Ovary (tissue), 9 donors: ENCODE data around the gene KRTAP10-12. TPM values are rescaled to one million over a fixed set of nuclear protein-coding genes. Genes with fewer than 3 reads are reported as not detected.

Source experiments
- DNase-seq, 5 donors: peaks; one replicate each; pipeline ENCODE4 v3.0.0-alpha.2; 2019 to 2020
- H3K27ac ChIP-seq, 2 donors: fragments of 200-600 bp; one replicate each; pipeline versions ENCODE4 v1.5.1 to v1.8.0; 2019 to 2022
- H3K27me3 ChIP-seq: fragments of 200-600 bp; one replicate; pipeline ENCODE4 v1.8.0; 2022
- H3K36me3 ChIP-seq: fragments of 200-600 bp; sonication (generic); one replicate; pipeline ENCODE4 v1.5.1; 2019
- H3K4me1 ChIP-seq: one replicate; pipeline ENCODE4 v1.8.1; 2013; ENCODE audit warnings: mild to moderate bottlenecking, moderate library complexity; ENCODE audit not compliant: insufficient read depth
- H3K4me3 ChIP-seq: fragments of 200-600 bp; sonication (generic); one replicate; pipeline ENCODE4 v1.5.1; 2017
- H3K9me3 ChIP-seq, 2 donors: fragments of 200-600 bp in 1 of 2; sonication (generic) in 1 of 2; one replicate each; pipeline versions ENCODE4 v1.5.1 to v1.8.1; 2013 to 2019; ENCODE audit warnings: mild to moderate bottlenecking in 1 of 2, moderate library complexity in 1 of 2
- EP300 ChIP-seq: sonication (generic); formaldehyde crosslinking; IDR thresholded peaks from one replicate; pipeline ENCODE4 v1.6.1; 2017; ENCODE audit warnings: antibody characterized with exemption
- POLR2A ChIP-seq: fragments of 450-650 bp; IDR thresholded peaks from one replicate; pipeline ENCODE4 v1.6.1; 2017; ENCODE audit warnings: antibody characterized with exemption, mild to moderate bottlenecking, moderate library complexity
- WGBS, 3 donors: extraction: QIAGEN DNeasy Blood & Tissue Kit in 1 of 3; methylation state at CpG; one replicate each; pipeline versions ENCODE4 v1.1.5 to v1.1.7; 2013 to 2017; 5-methylcytosine and 5-hydroxymethylcytosine counted together
- intact Hi-C, 4 donors: fragments of 100-400 bp; cut with DNase I; formaldehyde crosslinking; loops; one replicate each; pipeline versions ENCODE4 v1.11.0 to v1.15.1; 2022 to 2023
- polyA plus RNA-seq, 2 donors: library from polyadenylated mRNA; stranded (reverse); fragments of 200-250 nt in 1 of 2; fragments of 350-450 nt in 1 of 2; fragmentation: Illumina TruSeq in 1 of 2; extraction: RNeasy Lipid Tissue Mini Kit (QIAGEN cat#74804) in 1 of 2; gene quantifications; one replicate each; pipeline ENCODE4 v1.2.3, GENCODE V29; 2013 to 2014
- total RNA-seq, 7 donors: library from RNA; depleted of rRNA in 2 of 7; stranded (reverse); fragments of >200 nt in 2 of 7; fragmentation: NEBNext Ultra II Directional in 3 of 7; extraction: Animal tissue kit (Norgen Biotek cat#: 25700) in 3 of 7; gene quantifications; one replicate each; pipeline versions ENCODE4 v1.1.0 to v1.2.4, GENCODE V29; 2016 to 2023
- TF ChIP-seq, protein P1 (sequence below), 3 donors: fragments of 450-650 bp in 2 of 3; fragments of 200-600 bp in 1 of 3; IDR thresholded peaks; one replicate each; pipeline versions ENCODE4 v1.5.1 to v1.8.0; 2016 to 2022; ENCODE audit warnings: antibody characterized with exemption in 3 of 3, mild to moderate bottlenecking in 1 of 3
- donor health status: DM: no; HTN: no; CAD: no; lungs with moderate emphysema.
- donor health status: DM: no; HTN: no; CAD: no.
- donor health status: Bipolar disorder and iron deficiency.
- donor health status: DM: yes; HTN: yes; CAD: no.
- donor health status: DM: no; HTN: no; CAD: no.
- donor health status: DM: yes; HTN: yes; CAD: no.

Gene KRTAP10-12
- total and polyA plus RNA-seq, 9 donors, result not detected

DNA sequence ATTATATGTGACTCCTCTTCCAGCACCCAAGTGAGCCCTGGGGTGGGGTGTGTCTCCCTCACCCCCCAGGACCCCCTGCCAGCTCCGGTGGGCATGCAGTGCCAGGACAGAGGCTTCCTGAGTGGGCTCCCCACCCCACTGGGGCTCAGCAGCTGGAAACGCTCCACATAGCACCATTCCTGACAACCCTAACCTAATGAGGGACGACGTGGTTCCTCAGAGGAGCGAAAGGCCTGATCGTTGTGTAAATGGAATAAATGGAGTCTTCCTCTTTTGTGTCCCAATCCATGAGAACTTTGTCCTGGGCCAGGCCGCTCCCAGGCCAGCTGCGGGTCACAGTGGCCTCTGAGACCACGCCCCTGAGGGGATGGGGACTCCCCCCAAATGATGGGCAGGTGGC, 16.2 kb downstream of the KRTAP10-12 start:
- Histone ChIP-seq H3K27ac (no peak overlapping the region), H3K27me3 (no peaks in the 10 kb centered on the region), H3K36me3 (no peaks in the 10 kb centered on the region), H3K4me3 (no peak overlapping the region), H3K4me1 (no peaks in the 10 kb centered on the region), H3K9me3 (no peaks in the 10 kb centered on the region)
- peak in 1 of 5 donors; percentile 0 for DNase-seq
- intact Hi-C loops, result no loop called here
- no peak for TF ChIP-seq POLR2A
- no peak for TF ChIP-seq EP300
- TF ChIP-seq, protein P1, sequence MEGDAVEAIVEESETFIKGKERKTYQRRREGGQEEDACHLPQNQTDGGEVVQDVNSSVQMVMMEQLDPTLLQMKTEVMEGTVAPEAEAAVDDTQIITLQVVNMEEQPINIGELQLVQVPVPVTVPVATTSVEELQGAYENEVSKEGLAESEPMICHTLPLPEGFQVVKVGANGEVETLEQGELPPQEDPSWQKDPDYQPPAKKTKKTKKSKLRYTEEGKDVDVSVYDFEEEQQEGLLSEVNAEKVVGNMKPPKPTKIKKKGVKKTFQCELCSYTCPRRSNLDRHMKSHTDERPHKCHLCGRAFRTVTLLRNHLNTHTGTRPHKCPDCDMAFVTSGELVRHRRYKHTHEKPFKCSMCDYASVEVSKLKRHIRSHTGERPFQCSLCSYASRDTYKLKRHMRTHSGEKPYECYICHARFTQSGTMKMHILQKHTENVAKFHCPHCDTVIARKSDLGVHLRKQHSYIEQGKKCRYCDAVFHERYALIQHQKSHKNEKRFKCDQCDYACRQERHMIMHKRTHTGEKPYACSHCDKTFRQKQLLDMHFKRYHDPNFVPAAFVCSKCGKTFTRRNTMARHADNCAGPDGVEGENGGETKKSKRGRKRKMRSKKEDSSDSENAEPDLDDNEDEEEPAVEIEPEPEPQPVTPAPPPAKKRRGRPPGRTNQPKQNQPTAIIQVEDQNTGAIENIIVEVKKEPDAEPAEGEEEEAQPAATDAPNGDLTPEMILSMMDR (IDR thresholded peaks at IDR 0.05), result no peak
- 57 to 59% (median 57%) methylated on average over 9 of the region's 9 CpGs for WGBS, 3 donors

DNA sequence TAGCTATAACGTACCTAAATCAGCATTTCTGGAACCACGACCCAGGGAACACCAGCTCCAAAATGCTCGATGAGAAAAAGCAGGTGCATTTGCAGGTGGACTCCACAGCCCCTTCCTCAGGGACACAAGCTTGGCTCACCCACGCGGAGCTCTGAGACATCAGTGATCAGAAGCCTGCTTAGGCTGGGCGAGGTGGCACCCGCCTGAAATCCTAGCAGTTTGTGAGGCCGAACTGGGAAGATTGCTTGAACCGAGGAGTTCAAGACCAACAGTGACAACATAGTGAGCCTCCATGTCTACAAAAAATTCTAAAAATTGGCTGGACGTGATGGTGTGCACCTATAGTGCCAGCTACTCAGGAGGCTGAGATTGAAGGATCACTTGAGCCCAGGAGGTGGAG, 16.9 kb downstream of the KRTAP10-12 start:
- Histone ChIP-seq H3K27me3 (no peaks in the 10 kb centered on the region), H3K36me3 (no peaks in the 10 kb centered on the region), H3K27ac (no peak overlapping the region), H3K4me1 (no peaks in the 10 kb centered on the region), H3K9me3 (no peaks in the 10 kb centered on the region), H3K4me3 (no peak overlapping the region)
- intact Hi-C loops, result no loop called here
- TF ChIP-seq POLR2A, result no peak
- TF ChIP-seq, protein P1 (IDR thresholded peaks at IDR 0.05), result no peak
- TF ChIP-seq EP300, result no peak
- no peak for DNase-seq
- 81 to 84% (median 81%) methylated on average over 10 of the region's 10 CpGs for WGBS, 3 donors

DNA sequence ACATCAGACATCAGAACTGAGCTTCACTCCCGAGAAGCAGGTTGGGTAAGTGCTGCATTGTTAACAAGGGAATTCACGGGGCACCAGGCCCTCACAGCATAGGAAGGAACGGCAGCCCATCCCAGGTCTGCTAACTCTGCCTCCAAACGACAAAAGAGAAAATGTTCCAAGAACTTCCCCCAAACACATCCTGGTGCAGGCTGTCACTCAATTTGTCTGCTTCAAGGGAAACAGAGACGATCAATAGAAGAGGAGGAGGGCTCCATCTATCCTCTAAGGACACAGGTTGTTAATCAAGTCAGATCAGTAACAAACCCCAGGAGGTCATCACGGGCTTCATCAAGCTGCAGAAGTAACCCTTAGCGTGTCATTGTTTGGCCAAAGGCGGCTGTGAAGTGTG, 17.9 kb downstream of the KRTAP10-12 start:
- H3K27ac ChIP-seq, result no peak overlapping the region
- H3K4me3 ChIP-seq, result no peak overlapping the region
- no peaks in the 10 kb centered on the region for H3K4me1 ChIP-seq
- H3K36me3 ChIP-seq, result no peaks in the 10 kb centered on the region
- H3K27me3 ChIP-seq, result no peaks in the 10 kb centered on the region
- DNase-seq, result no peak
- TF ChIP-seq, protein P1 (IDR thresholded peaks at IDR 0.05), result no peak
- TF ChIP-seq POLR2A (no peak), EP300 (no peak)
- no peaks in the 10 kb centered on the region for H3K9me3 ChIP-seq
- WGBS, 3 donors, result 12 to 24% (median 17%) methylated on average over 8 of the region's 8 CpGs
- intact Hi-C loops, result no loop called here

DNA sequence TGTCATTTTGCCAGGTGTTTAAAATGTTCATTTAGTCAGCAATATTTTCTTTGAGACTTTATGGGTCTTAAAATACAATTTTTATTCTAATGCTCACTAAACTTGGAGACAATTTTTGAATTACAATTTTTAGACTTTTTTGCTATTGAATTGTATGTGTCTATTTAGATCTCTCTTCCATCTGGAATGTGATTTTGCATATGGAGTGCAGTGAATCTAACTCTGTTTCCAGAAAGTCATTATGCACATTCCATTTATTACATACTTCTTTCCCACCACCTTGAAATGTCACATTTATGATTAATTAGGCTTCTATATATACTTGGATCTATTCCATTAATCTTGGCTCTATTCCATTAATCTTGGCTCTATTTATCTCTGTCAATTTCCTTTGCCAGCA, 20.0 kb downstream of the KRTAP10-12 start:
- intact Hi-C loops, result no loop called here
- Histone ChIP-seq H3K36me3 (no peaks in the 10 kb centered on the region), H3K9me3 (no peaks in the 10 kb centered on the region), H3K4me3 (no peak overlapping the region), H3K27me3 (no peaks in the 10 kb centered on the region), H3K27ac (no peak overlapping the region), H3K4me1 (no peaks in the 10 kb centered on the region)
- TF ChIP-seq, protein P1 (IDR thresholded peaks at IDR 0.05), result no peak
- no peak for TF ChIP-seq POLR2A
- no peak for DNase-seq

DNA sequence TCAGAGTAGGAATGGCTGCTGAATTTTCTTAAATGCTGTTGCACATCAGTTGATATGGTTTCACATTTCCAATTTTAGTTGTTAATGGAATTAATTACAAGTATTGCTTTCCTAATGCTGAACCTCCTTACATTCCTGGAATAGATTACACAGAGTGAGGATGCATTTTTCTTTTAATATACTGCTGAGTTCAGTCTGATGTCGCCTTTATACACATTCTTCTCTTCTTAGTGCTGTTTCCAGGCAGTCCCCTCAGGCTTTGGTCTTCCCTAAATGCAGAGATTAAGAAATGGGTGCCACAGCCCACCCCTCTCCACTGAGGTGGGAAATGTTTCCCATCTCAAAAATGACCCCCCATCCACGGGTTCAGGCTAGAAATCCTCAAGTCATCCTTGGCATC, 21.1 kb downstream of the KRTAP10-12 start:
- no peaks in the 10 kb centered on the region for H3K4me1 ChIP-seq
- WGBS, 3 donors, result 21 to 31% (median 28%) methylated on average over 2 of the region's 2 CpGs
- TF ChIP-seq, protein P1 (IDR thresholded peaks at IDR 0.05), result no peak
- TF ChIP-seq EP300, result no peak
- TF ChIP-seq POLR2A, result no peak
- intact Hi-C loops, result no loop called here
- no peaks in the 10 kb centered on the region for H3K9me3 ChIP-seq
- H3K36me3 ChIP-seq, result no peaks in the 10 kb centered on the region
- no peak overlapping the region for H3K27ac ChIP-seq
- no peak overlapping the region for H3K4me3 ChIP-seq
- no peaks in the 10 kb centered on the region for H3K27me3 ChIP-seq
- DNase-seq, result no peak
